VCaP (cell line): Measurements from ENCODE around the gene ARHGAP18.

Experiments
- H3K27ac ChIP-seq: fragments of 450-650 bp; 2 replicates; pipeline ENCODE4 v1.5.1; 2017
- TF ChIP-seq, protein P1 (sequence below): fragments of 450-650 bp; conservative IDR thresholded peaks from 2 replicates; pipeline ENCODE4 v1.5.1; 2017; ENCODE audit warnings: mild to moderate bottlenecking, moderate library complexity

Gene ARHGAP18

DNA sequence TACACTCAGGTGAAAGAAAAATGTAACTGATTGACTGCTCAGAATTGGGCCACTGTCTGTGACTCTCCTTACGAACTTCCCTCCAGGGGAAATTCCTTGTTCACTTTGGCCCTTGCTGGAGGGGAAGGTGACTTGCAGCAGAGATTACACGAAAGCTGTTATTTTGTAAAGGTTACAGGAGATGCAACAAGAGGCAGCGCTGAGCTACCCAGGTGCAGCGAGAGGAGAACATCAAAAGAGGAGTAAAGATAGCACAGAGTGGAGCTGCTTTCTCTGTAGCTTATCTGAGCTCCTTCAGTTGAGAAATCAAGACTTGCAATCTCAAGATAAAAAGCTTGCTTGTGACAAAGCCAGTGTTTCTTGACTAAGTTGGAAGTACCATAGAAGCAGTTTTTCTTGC lies 144.6 kb downstream of the ARHGAP18 start:
- no peak overlapping the region for H3K27ac ChIP-seq
- TF ChIP-seq, protein P1, sequence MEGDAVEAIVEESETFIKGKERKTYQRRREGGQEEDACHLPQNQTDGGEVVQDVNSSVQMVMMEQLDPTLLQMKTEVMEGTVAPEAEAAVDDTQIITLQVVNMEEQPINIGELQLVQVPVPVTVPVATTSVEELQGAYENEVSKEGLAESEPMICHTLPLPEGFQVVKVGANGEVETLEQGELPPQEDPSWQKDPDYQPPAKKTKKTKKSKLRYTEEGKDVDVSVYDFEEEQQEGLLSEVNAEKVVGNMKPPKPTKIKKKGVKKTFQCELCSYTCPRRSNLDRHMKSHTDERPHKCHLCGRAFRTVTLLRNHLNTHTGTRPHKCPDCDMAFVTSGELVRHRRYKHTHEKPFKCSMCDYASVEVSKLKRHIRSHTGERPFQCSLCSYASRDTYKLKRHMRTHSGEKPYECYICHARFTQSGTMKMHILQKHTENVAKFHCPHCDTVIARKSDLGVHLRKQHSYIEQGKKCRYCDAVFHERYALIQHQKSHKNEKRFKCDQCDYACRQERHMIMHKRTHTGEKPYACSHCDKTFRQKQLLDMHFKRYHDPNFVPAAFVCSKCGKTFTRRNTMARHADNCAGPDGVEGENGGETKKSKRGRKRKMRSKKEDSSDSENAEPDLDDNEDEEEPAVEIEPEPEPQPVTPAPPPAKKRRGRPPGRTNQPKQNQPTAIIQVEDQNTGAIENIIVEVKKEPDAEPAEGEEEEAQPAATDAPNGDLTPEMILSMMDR, result no peak

- TF ChIP-seq, protein P1, result no peak
- no peak overlapping the region for H3K27ac ChIP-seq
Measured at GRCh38 chr6:129558248-129558647, 151.7 kb downstream of the ARHGAP18 start.

- TF ChIP-seq, protein P1, result no peak
- no peak overlapping the region for H3K27ac ChIP-seq
Measured at GRCh38 chr6:129555206-129555832, 154.7 kb downstream of the ARHGAP18 start.

GRCh38 chr6:129552413-129552812 lies 157.6 kb downstream of the ARHGAP18 start:
- TF ChIP-seq, protein P1, result no peak
- H3K27ac ChIP-seq, result no peak overlapping the region

DNA sequence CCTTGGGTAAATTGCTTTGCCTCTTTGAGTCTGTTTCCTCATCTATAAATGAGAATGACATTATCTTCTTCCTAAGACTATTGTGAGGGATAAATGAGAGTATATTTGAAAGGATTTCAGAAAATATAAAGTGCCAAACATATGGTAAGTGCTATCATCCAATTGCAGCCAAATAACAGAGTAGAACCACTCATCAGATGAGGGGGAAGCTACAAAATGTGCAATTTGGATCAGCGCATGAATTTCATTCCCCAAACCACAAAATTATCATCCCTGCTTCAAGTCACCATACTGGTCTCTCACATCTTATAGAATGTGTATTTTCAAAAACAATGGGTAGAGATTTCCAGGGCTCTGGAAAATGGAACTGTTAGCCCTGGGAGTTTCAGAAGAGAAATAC lies 158.5 kb downstream of the ARHGAP18 start:
- TF ChIP-seq, protein P1, result no peak
- H3K27ac ChIP-seq, result no peak overlapping the region

DNA sequence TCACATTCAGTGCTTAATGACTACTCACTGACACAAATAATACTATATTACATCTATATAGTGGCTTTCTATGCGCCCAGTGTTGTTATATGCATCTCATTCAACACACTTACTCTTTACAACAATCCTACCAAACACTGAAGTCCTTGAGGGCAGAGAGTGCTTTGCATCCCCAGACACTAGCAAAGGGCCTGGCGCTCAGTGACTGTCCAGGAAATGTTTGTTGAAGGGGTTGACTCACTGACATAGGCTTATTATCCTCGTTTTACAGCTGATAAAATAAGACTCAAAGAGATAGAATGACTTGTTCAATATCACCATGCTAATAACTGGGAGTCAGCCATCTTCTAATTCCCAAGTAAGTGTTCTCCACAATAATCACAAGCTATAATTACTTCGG lies 163.3 kb downstream of the ARHGAP18 start:
- no peak overlapping the region for H3K27ac ChIP-seq
- TF ChIP-seq, protein P1, result no peak

- H3K27ac ChIP-seq, result no peak overlapping the region
- TF ChIP-seq, protein P1, result no peak
Measured at GRCh38 chr6:129544892-129545612, 164.9 kb downstream of the ARHGAP18 start.
